ENCODE data around the gene XYLT1.

GRCh38 chr16:17452922-17453321, 17.8 kb downstream of the XYLT1 start:
- TF ChIP-seq EZH2 (IDR thresholded peaks at IDR 0.05): no peak
- TF ChIP-seq POLR2AphosphoS5 (IDR thresholded peaks at IDR 0.05; ENCODE audit: borderline replicate concordance, low read depth, low read length): no peak
- TF ChIP-seq FOXP2 (optimal IDR thresholded peaks at IDR 0.05; ENCODE audit: control extremely low read depth, extremely low read length, insufficient read depth): no peak

Data from SK-N-MC (cell line).